ENCODE data around the gene KLHL1. TPM values are rescaled to one million over a fixed set of nuclear protein-coding genes. Genes with fewer than 3 reads are reported as not detected.

The KLHL1 gene
- total RNA-seq, 4 donors from 2014 or later, result not detected

GRCh38 chr13:70107125-70107497 lies 1.1 kb downstream of the KLHL1 start:
- no peak for TF ChIP-seq CTCF (IDR thresholded peaks at IDR 0.05)
- no peak for ATAC-seq (ENCODE audit: low FRiP score)
- DNase-seq (ENCODE audit: low spot score), result no peak

- TF ChIP-seq CTCF (IDR thresholded peaks at IDR 0.05), result no peak
- ATAC-seq (ENCODE audit: low FRiP score) (no peak), DNase-seq (ENCODE audit: low spot score) (no peak)
These were observed 3.8 kb downstream of the KLHL1 start for GRCh38 chr13:70104481-70104880.

- ATAC-seq (ENCODE audit: low FRiP score) (no peak), DNase-seq (ENCODE audit: low spot score) (no peak)
- no peak for TF ChIP-seq CTCF (IDR thresholded peaks at IDR 0.05)
These were observed 9.6 kb downstream of the KLHL1 start for GRCh38 chr13:70098669-70099068.

GRCh38 chr13:70090036-70090723 lies 18.1 kb downstream of the KLHL1 start:
- no peak for TF ChIP-seq CTCF (IDR thresholded peaks at IDR 0.05)
- DNase-seq (ENCODE audit: low spot score), result no peak
- no peak for ATAC-seq (ENCODE audit: low FRiP score)

- no peak for ATAC-seq (ENCODE audit: low FRiP score)
These were observed 19.3 kb downstream of the KLHL1 start for GRCh38 chr13:70088926-70089325.

GRCh38 chr13:70087247-70087646 lies 21.0 kb downstream of the KLHL1 start:
- TF ChIP-seq CTCF (IDR thresholded peaks at IDR 0.05), result no peak
- DNase-seq (ENCODE audit: low spot score) (no peak), ATAC-seq (ENCODE audit: low FRiP score) (no peak)

More at GRCh38 chr13:70088926-70089325, 19.3 kb downstream of the KLHL1 start:
- TF ChIP-seq CTCF (IDR thresholded peaks at IDR 0.05), result no peak
- no peak for DNase-seq (ENCODE audit: low spot score)

GRCh38 chr13:70080012-70080411 lies 28.2 kb downstream of the KLHL1 start:
- no peak for DNase-seq (ENCODE audit: low spot score)
- ATAC-seq (ENCODE audit: low FRiP score), result no peak

More at GRCh38 chr13:70080012-70080411, 28.2 kb downstream of the KLHL1 start:
- no peak for TF ChIP-seq CTCF (IDR thresholded peaks at IDR 0.05)
